GM12873 (cell line): ENCODE measurements around the gene SOCS7.

Experiments
- TF ChIP-seq, protein P1 (sequence below): IDR thresholded peaks from 2 replicates; pipeline ENCODE4 v1.5.1; 2012; ENCODE audit warnings: low read depth, mild to moderate bottlenecking, moderate library complexity, low read length, control low read depth; ENCODE audit not compliant: insufficient read depth; ENCODE audit errors: missing control alignments

Gene SOCS7

DNA sequence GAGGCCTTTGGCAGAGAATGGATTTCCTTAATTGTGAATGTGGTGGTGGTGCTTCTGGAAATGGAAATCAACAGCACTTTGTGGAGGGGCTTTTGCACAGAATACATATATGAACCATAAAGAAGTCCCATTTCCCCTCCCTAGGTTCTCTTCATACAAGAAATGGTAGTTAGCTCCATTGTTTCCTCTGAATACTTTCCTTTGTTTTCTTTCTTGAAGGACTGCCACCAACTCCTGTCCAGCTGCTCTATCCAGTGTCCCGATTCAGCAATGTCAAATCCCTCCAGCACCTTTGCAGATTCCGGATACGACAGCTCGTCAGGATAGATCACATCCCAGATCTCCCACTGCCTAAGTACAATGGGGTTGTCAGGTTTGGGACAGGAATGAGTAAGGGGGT is 43.4 kb downstream of the SOCS7 start:
- TF ChIP-seq, protein P1, sequence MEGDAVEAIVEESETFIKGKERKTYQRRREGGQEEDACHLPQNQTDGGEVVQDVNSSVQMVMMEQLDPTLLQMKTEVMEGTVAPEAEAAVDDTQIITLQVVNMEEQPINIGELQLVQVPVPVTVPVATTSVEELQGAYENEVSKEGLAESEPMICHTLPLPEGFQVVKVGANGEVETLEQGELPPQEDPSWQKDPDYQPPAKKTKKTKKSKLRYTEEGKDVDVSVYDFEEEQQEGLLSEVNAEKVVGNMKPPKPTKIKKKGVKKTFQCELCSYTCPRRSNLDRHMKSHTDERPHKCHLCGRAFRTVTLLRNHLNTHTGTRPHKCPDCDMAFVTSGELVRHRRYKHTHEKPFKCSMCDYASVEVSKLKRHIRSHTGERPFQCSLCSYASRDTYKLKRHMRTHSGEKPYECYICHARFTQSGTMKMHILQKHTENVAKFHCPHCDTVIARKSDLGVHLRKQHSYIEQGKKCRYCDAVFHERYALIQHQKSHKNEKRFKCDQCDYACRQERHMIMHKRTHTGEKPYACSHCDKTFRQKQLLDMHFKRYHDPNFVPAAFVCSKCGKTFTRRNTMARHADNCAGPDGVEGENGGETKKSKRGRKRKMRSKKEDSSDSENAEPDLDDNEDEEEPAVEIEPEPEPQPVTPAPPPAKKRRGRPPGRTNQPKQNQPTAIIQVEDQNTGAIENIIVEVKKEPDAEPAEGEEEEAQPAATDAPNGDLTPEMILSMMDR: no peak

GRCh38 chr17:38397227-38397626 is 45.6 kb downstream of the SOCS7 start:
- TF ChIP-seq, protein P1: no peak

DNA sequence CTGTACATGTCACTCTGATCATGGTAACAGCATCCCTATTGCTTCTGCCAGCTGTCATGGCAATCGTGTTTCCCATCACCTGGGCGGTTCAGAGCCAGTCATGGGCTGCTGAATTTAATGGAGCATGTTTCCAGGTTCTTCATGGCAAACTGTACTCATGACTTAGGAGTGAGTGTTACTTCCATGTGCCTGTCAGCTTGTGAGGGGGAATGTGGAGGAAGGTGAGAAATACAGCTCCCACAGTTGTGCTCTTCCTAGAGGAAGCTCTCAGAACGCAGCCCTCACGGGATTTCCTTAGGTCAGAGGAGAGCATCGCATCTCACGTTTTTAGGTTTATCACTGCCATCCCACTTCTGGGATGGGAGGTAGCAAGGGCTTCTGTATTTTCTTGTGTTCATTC is 48.6 kb downstream of the SOCS7 start:
- TF ChIP-seq, protein P1: no peak

DNA sequence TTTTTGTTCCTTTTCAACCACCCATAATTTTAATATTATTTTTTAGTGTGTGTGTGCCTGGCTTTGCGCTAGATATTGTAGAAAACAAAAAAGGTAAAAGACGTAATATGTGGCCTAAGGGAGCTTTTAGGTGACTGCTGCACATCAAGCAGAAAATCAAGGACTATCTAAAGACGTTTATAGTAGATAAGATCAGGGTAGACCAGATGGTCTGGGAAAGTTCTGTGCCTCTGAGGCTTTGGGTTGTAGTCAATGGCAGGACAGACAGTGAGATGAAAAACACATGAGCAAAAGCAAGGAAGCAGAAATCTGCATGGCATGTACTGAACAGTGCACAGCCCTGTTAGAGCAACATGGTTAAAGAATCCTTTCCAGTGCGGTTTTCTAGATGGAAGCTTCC is 49.8 kb downstream of the SOCS7 start:
- TF ChIP-seq, protein P1: no peak

DNA sequence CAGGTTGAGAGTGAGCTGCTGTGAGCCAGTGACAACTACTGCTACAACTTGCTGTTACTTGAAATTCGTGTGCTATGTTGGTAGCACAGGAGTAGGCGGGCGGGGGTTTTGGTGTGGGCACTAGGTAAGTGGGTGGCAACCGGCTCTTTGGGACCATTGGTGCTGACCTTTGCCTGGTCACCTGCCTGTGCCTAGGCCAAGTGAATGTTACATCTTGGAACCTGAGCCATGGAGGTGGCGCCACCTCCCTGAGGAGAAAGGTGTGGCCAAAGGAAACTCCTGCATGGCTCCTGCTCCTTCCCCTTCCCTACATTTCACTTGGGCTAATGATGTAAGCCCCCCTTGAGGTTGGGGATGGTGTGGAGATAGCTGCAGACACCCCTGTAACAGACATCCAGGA is 51.3 kb downstream of the SOCS7 start:
- TF ChIP-seq, protein P1: no peak

DNA sequence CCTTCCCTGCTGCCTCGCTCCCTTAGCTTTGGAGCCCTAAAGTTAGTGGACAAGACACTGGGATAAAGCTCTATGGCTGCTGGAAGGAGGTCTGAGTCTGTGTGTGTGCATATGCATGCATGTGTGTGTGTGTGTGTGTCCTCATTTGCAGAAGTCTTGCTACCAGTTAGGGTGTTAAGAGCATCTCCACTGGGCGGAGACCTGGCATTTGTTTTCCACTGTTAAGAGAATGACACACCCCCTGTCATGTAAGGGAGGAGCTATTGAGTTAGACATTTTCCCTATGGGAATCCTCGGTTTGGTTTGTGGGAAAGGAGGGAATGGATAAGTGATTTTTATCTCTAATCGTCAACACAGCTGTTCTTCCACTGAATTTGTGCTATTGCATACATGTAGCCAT is 51.8 kb downstream of the SOCS7 start:
- TF ChIP-seq, protein P1: no peak

DNA sequence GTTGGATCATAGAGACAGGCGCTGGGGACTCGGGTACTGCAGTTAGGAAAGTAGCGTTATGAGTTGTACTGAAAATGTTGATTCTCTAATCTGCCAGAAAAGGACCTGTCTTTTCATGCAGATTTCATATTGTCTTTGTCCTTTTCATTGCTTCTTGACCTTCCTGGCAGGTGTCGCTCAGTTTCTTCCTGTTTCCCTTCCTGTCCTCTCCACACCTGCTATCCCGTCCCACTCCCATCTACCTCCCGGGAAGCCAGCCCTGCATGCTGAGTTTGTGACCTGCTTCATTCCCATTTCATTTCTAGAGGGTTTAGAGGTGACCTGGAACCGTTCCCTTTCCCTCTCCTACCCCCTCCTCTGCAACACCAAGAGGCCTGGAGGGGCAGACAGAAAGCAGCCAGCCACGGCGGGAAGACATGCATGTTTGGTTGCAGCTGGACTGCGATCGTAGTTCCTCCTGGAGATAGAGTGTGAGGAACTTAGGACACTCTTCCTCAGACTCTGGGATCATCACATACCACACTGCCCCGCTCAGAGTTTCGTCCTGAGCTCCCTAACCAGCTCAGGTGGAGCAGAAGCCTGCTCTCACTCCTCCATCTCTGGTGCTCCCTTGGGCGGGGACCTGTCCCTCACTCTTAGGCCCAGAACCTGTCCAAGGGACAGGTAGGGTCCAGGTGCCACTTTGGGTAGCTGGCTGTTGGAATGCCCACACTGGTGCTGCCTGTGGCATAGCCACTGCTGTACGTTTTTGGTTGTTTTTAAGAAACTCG is 52.7 kb downstream of the SOCS7 start:
- TF ChIP-seq, protein P1: no peak

GRCh38 chr17:38405654-38406053 is 54.0 kb downstream of the SOCS7 start:
- TF ChIP-seq, protein P1: no peak
